Measurements from ENCODE around the gene SORCS2.

GRCh38 chr4:7448036-7448435 lies 255.7 kb downstream of the SORCS2 start:
- TF ChIP-seq POLR2A (IDR thresholded peaks at IDR 0.05) = no peak
- TF ChIP-seq EP300 (IDR thresholded peaks at IDR 0.05) = no peak
- TF ChIP-seq CTCF (IDR thresholded peaks at IDR 0.05) = no peak
- TF ChIP-seq POLR2AphosphoS5 (IDR thresholded peaks at IDR 0.05) = no peak
